GM23248 (cell line): ENCODE measurements around the gene AKAP7.

Experiments
- EZH2 ChIP-seq: fragments of 200-600 bp; sonication (generic); IDR thresholded peaks from 2 replicates; pipeline ENCODE4 v1.6.1; 2018; ENCODE audit warnings: antibody characterized with exemption, mild to moderate bottlenecking; ENCODE audit not compliant: insufficient read depth, poor library complexity, severe bottlenecking
- EZH2phosphoT487 ChIP-seq: fragments of 200-600 bp; sonication (generic); IDR thresholded peaks from 2 replicates; pipeline ENCODE4 v1.6.1; 2018; ENCODE audit warnings: antibody characterized with exemption, moderate library complexity, mild to moderate bottlenecking, low read depth; ENCODE audit not compliant: insufficient read depth

GRCh38 chr6:131096786-131097185 is 38.5 kb upstream of the AKAP7 start:
- TF ChIP-seq EZH2, result no peak
- TF ChIP-seq EZH2phosphoT487, result no peak
